ENCODE measurements around the gene RIOK3.

DNA sequence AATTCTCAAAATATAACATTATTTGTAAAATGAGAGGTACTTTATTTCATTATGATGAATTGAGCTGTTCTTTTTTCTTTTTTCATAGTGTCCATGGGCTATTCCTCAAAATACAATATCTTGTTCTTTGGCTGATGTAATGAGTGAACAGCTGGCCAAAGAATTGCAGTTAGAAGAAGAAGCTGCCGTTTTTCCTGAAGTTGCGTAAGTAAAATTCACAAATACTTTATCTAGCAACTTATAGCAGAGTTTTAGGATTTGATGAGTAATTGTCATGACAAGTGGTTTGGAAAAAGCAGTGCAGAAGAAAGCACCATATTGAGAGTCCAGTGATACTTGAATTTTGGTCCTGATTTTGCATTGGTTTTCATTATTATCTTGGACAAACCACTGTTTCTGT is 9.8 kb downstream of the RIOK3 start:
- TF ChIP-seq, protein P1, sequence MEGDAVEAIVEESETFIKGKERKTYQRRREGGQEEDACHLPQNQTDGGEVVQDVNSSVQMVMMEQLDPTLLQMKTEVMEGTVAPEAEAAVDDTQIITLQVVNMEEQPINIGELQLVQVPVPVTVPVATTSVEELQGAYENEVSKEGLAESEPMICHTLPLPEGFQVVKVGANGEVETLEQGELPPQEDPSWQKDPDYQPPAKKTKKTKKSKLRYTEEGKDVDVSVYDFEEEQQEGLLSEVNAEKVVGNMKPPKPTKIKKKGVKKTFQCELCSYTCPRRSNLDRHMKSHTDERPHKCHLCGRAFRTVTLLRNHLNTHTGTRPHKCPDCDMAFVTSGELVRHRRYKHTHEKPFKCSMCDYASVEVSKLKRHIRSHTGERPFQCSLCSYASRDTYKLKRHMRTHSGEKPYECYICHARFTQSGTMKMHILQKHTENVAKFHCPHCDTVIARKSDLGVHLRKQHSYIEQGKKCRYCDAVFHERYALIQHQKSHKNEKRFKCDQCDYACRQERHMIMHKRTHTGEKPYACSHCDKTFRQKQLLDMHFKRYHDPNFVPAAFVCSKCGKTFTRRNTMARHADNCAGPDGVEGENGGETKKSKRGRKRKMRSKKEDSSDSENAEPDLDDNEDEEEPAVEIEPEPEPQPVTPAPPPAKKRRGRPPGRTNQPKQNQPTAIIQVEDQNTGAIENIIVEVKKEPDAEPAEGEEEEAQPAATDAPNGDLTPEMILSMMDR (IDR thresholded peaks at IDR 0.05) = no peak
- TF ChIP-seq MAFK (IDR thresholded peaks at IDR 0.05; ENCODE audit: partially characterized antibody) = no peak
- TF ChIP-seq, protein P2, sequence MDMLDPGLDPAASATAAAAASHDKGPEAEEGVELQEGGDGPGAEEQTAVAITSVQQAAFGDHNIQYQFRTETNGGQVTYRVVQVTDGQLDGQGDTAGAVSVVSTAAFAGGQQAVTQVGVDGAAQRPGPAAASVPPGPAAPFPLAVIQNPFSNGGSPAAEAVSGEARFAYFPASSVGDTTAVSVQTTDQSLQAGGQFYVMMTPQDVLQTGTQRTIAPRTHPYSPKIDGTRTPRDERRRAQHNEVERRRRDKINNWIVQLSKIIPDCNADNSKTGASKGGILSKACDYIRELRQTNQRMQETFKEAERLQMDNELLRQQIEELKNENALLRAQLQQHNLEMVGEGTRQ (IDR thresholded peaks at IDR 0.05) = no peak
- TF ChIP-seq, protein P3, sequence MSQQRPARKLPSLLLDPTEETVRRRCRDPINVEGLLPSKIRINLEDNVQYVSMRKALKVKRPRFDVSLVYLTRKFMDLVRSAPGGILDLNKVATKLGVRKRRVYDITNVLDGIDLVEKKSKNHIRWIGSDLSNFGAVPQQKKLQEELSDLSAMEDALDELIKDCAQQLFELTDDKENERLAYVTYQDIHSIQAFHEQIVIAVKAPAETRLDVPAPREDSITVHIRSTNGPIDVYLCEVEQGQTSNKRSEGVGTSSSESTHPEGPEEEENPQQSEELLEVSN (IDR thresholded peaks at IDR 0.05; ENCODE audit: borderline replicate concordance, low read depth) = no peak
- TF ChIP-seq ZNF302 (CRISPR knock-in tag; IDR thresholded peaks at IDR 0.05) = no peak

Data from A549 (cell line).